Measurements from ENCODE around the gene PCBP4. TPM values are rescaled to one million over a fixed set of nuclear protein-coding genes. Genes with fewer than 3 reads are reported as not detected.

Gene PCBP4
- polyA plus RNA-seq: 10 to 100 TPM; 24.0 to 60.8 (median 39.2) TPM
- long read RNA-seq, donor 1: 0 reads
- long read RNA-seq, donor 2: 0 reads
- long read RNA-seq, donor 3, partial matches to known transcripts: 0 of 1 reads
- long read RNA-seq, donor 3, other reads (novel, unspliced or antisense): 0 of 1 reads
- long read RNA-seq, donor 4: 0 reads
- long read RNA-seq, donor 5: 0 reads
- long read RNA-seq, donor 6, partial matches to known transcripts: 13 of 13 reads
- long read RNA-seq, donor 6, other reads (novel, unspliced or antisense): 0 of 13 reads
- long read RNA-seq, donor 7: 0 reads
- long read RNA-seq, donor 8: 0 reads
- long read RNA-seq, donor 9: 0 reads
- long read RNA-seq, donor 10, partial matches to known transcripts: 124 of 167 reads
- long read RNA-seq, donor 10, other reads (novel, unspliced or antisense): 42 of 167 reads

DNA sequence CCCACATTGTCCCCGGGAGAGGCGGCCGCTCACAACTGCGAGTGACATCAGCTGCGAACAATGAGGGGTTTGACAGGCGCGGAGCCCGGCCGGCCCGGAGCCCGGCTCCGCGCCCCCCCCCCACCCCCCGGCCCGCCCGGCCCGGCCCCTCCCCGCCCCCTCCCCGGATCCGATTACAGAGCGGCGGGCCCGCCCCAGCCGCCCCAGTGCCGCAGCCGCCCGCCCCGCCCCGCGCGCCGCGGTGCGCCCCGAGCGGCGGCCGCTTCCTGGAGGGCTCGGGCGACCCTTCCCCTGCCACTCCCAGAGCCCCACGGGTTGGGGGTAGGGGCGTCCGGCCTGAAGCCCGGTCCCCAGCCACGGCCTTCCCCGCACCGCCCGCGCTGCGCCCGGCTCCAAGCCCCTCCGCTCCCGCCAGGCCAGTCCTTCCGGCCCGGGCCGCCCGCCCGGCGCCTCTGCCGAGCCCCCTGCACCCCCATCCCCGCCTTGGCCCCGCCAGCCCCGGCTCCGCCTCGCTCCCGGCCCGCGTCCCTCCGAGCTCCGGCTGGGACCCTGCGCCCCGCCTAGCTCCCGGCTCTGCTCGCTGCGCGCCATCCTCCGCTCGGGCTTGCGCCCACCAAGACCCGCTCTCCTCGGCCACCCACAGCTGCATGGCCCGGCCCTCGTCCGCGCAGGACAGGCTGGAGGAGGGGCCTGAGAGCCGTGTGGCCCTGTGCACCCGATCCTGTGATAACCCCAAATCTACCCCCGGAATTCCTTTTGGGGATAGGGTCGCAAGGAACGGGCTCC lies at the start of gene PCBP4:
TSS of gene PCBP4 (minus strand) at position 71 of the 786 bp plus-strand sequence. CDS start 6,214 bp downstream, outside the sequence.
- 1 to 2% (median 1%) methylated on average over 28 to 90 of the region's 90 CpGs for WGBS, 3 donors
- H3K27ac ChIP-seq (ENCODE audit: low read depth in 1 of 3, low read length in 2 of 3): peak within 1 kb of the TSS; percentile 73 to 86 (median 85)
- DNase-seq (peak; percentile 38 to 74), FAIRE-seq (no peak)
- no peaks in the 10 kb centered on the region for H3K27me3 ChIP-seq (ENCODE audit: control insufficient read depth in 3 of 3, insufficient read depth in 3 of 3, low read length in 3 of 3)
- H3K36me3 ChIP-seq (ENCODE audit: control insufficient read depth in 3 of 3, insufficient read depth in 2 of 3, low read depth in 1 of 3, low read length in 3 of 3): peaks cover 0 to 28% (median 0%) of the 10 kb centered on the region in 3 donors
- peak within 1 kb of the TSS; percentile 62 to 76 (median 70) for H3K4me3 ChIP-seq (ENCODE audit: low read depth in 1 of 3, low read length in 3 of 3)
- peaks cover 0 to 26% (median 4%) of the 10 kb centered on the region in 3 donors for H3K4me1 ChIP-seq (ENCODE audit: control insufficient read depth in 3 of 3, insufficient read depth in 2 of 3, low read depth in 1 of 3, low read length in 2 of 3)
- no peaks in the 10 kb centered on the region for H3K9me3 ChIP-seq (ENCODE audit: control insufficient read depth in 2 of 2, insufficient read depth in 1 of 2, low read depth in 1 of 2, low read length in 1 of 2)

- no peaks in the 10 kb centered on the region for H3K27me3 ChIP-seq (ENCODE audit: control insufficient read depth in 3 of 3, insufficient read depth in 3 of 3, low read length in 3 of 3)
- no peak for DNase-seq
- H3K36me3 ChIP-seq (ENCODE audit: control insufficient read depth in 3 of 3, insufficient read depth in 2 of 3, low read depth in 1 of 3, low read length in 3 of 3): peaks cover 0 to 2% (median 0%) of the 10 kb centered on the region in 3 donors
- H3K4me1 ChIP-seq (ENCODE audit: control insufficient read depth in 3 of 3, insufficient read depth in 2 of 3, low read depth in 1 of 3, low read length in 2 of 3): no peaks in the 10 kb centered on the region
- H3K9me3 ChIP-seq (ENCODE audit: control insufficient read depth in 2 of 2, insufficient read depth in 1 of 2, low read depth in 1 of 2, low read length in 1 of 2): no peaks in the 10 kb centered on the region
- WGBS, 3 donors: 75 to 83% (median 78%) methylated on average over 13 of the region's 13 CpGs
- no peak overlapping the region for H3K4me3 ChIP-seq (ENCODE audit: low read depth in 1 of 3, low read length in 3 of 3)
- H3K27ac ChIP-seq (ENCODE audit: low read depth in 1 of 3, low read length in 2 of 3): no peak overlapping the region
- no peak for FAIRE-seq
Measured at GRCh38 chr3:52015438-52016228, 48.4 kb upstream of the PCBP4 start.

DNA sequence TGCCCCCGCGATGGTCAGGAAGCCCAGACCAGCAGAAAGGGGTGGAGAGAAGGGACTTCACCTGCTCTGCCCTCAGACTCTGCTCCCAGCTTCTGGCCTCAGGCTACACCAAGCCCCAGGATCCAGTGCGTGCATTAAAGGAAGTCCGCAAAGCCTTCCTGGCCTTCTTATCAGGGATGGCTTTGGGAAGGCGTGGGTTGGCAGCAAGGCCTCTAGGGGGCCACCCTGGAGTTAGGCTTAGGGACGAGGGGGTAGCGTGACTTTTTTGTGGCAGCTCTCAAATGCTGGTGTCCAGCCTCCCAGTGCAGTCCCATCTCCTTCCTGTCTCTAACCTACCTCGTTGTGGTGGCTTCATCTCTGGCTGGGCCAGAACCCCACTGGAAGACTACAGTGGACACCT lies 47.4 kb upstream of the PCBP4 start:
- H3K9me3 ChIP-seq (ENCODE audit: control insufficient read depth in 2 of 2, insufficient read depth in 1 of 2, low read depth in 1 of 2, low read length in 1 of 2): no peaks in the 10 kb centered on the region
- DNase-seq: no peak
- FAIRE-seq: no peak
- H3K4me3 ChIP-seq (ENCODE audit: low read depth in 1 of 3, low read length in 3 of 3): no peak overlapping the region
- peaks cover 0 to 2% (median 0%) of the 10 kb centered on the region in 3 donors for H3K36me3 ChIP-seq (ENCODE audit: control insufficient read depth in 3 of 3, insufficient read depth in 2 of 3, low read depth in 1 of 3, low read length in 3 of 3)
- H3K27me3 ChIP-seq (ENCODE audit: control insufficient read depth in 3 of 3, insufficient read depth in 3 of 3, low read length in 3 of 3): no peaks in the 10 kb centered on the region
- WGBS, 3 donors: 73 to 84% (median 79%) methylated on average over 7 to 8 of the region's 8 CpGs
- no peaks in the 10 kb centered on the region for H3K4me1 ChIP-seq (ENCODE audit: control insufficient read depth in 3 of 3, insufficient read depth in 2 of 3, low read depth in 1 of 3, low read length in 2 of 3)
- H3K27ac ChIP-seq (ENCODE audit: low read depth in 1 of 3, low read length in 2 of 3): no peak overlapping the region

DNA sequence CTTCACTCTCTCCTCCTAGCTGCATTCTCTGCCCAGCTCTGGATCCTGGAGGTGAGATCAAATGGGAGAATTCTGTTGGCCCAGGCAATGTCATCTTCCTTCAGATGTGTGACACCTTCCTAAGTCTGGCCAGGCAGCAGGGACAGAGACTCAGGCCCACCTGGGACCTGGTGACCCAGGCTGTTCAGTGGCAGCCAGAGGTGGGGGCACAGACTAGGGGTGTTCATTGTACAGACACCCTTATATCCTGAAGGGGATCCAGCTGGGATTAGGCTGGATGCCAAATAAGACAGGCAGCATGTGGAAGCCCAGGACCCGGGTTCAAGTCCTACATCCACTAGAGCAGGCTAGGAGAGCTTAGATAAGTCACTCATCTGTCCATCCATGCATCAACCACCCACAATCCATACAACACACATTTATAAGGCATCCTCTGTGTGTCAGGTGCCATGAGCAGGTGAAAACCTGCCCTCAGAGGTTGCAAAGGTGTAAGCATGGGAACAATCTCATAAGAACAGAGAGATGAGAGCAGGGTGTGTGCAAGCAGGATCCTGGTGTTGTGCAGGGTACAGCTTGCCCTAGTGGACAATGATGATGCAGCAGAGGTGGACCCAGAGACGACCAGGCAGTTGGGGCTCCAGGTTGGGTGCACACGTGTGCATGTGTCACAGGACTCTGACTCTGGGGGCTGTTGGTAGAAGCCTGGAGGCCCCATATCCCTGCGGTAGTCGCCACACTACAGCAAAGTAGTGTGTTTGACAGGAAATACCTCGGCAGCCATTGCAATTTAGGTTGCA lies 46.7 kb upstream of the PCBP4 start:
- Histone ChIP-seq H3K36me3 (ENCODE audit: control insufficient read depth in 3 of 3, insufficient read depth in 2 of 3, low read depth in 1 of 3, low read length in 3 of 3) (peaks cover 0 to 2% (median 0%) of the 10 kb centered on the region in 3 donors), H3K4me1 (ENCODE audit: control insufficient read depth in 3 of 3, insufficient read depth in 2 of 3, low read depth in 1 of 3, low read length in 2 of 3) (no peaks in the 10 kb centered on the region), H3K27me3 (ENCODE audit: control insufficient read depth in 3 of 3, insufficient read depth in 3 of 3, low read length in 3 of 3) (no peaks in the 10 kb centered on the region), H3K4me3 (ENCODE audit: low read depth in 1 of 3, low read length in 3 of 3) (no peak overlapping the region), H3K27ac (ENCODE audit: low read depth in 1 of 3, low read length in 2 of 3) (no peak overlapping the region), H3K9me3 (ENCODE audit: control insufficient read depth in 2 of 2, insufficient read depth in 1 of 2, low read depth in 1 of 2, low read length in 1 of 2) (no peaks in the 10 kb centered on the region)
- no peak for FAIRE-seq
- DNase-seq: no peak
- WGBS, 3 donors: 77 to 86% (median 81%) methylated on average over 6 of the region's 6 CpGs

GRCh38 chr3:52012699-52013098 lies 45.4 kb upstream of the PCBP4 start:
- no peaks in the 10 kb centered on the region for H3K27me3 ChIP-seq (ENCODE audit: control insufficient read depth in 3 of 3, insufficient read depth in 3 of 3, low read length in 3 of 3)
- H3K27ac ChIP-seq (ENCODE audit: low read depth in 1 of 3, low read length in 2 of 3): no peak overlapping the region
- 75 to 80% (median 79%) methylated on average over 7 of the region's 7 CpGs for WGBS, 3 donors
- FAIRE-seq (no peak), DNase-seq (no peak)
- H3K36me3 ChIP-seq (ENCODE audit: control insufficient read depth in 3 of 3, insufficient read depth in 2 of 3, low read depth in 1 of 3, low read length in 3 of 3): no peaks in the 10 kb centered on the region
- no peak overlapping the region for H3K4me3 ChIP-seq (ENCODE audit: low read depth in 1 of 3, low read length in 3 of 3)
- no peaks in the 10 kb centered on the region for H3K4me1 ChIP-seq (ENCODE audit: control insufficient read depth in 3 of 3, insufficient read depth in 2 of 3, low read depth in 1 of 3, low read length in 2 of 3)
- no peaks in the 10 kb centered on the region for H3K9me3 ChIP-seq (ENCODE audit: control insufficient read depth in 2 of 2, insufficient read depth in 1 of 2, low read depth in 1 of 2, low read length in 1 of 2)

DNA sequence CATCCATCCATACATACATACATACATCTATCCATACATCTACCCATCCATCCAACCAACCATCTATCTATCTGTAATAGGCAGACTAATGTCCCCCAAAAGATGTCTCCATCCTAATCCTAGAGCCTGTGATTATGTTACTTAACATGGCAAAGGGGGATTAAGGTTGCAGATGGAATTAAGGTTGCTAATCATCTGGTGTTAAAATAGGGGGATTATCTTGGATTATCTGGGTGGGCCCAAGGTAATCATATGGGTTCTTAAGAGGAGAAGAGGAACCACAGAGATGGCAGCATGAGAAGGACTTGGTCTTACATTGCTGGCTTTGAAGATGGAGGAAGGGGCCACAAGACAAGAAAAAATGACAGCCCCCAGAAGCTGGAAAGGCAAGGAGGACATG lies 43.2 kb upstream of the PCBP4 start:
- Histone ChIP-seq H3K9me3 (ENCODE audit: control insufficient read depth in 2 of 2, insufficient read depth in 1 of 2, low read depth in 1 of 2, low read length in 1 of 2) (no peaks in the 10 kb centered on the region), H3K4me3 (ENCODE audit: low read depth in 1 of 3, low read length in 3 of 3) (no peak overlapping the region), H3K27me3 (ENCODE audit: control insufficient read depth in 3 of 3, insufficient read depth in 3 of 3, low read length in 3 of 3) (no peaks in the 10 kb centered on the region), H3K36me3 (ENCODE audit: control insufficient read depth in 3 of 3, insufficient read depth in 2 of 3, low read depth in 1 of 3, low read length in 3 of 3) (no peaks in the 10 kb centered on the region), H3K4me1 (ENCODE audit: control insufficient read depth in 3 of 3, insufficient read depth in 2 of 3, low read depth in 1 of 3, low read length in 2 of 3) (peaks cover 0 to 8% (median 0%) of the 10 kb centered on the region in 3 donors), H3K27ac (ENCODE audit: low read depth in 1 of 3, low read length in 2 of 3) (no peak overlapping the region)
- FAIRE-seq (no peak), DNase-seq (no peak)

DNA sequence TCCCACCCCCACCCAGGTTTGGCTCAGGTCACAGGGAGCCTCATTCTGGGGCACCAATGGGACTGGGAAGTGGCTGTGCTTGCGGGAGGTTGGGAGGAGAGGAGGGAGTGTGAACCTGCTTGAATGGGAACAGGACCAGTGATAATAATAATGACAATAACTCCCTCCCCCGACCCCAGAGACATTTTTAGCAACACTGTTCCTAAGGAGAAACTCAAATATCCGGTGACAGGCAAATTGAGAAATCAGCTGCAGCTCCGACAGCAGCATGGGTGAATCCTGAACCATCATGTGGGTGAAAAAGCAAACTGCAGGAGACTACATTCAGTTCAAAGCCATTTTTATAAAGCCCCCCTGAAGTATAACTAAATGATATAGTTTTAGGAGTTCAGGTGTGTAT lies 40.0 kb upstream of the PCBP4 start:
- Histone ChIP-seq H3K36me3 (ENCODE audit: control insufficient read depth in 3 of 3, insufficient read depth in 2 of 3, low read depth in 1 of 3, low read length in 3 of 3) (no peaks in the 10 kb centered on the region), H3K27ac (ENCODE audit: low read depth in 1 of 3, low read length in 2 of 3) (no peak overlapping the region), H3K9me3 (ENCODE audit: control insufficient read depth in 2 of 2, insufficient read depth in 1 of 2, low read depth in 1 of 2, low read length in 1 of 2) (no peaks in the 10 kb centered on the region), H3K27me3 (ENCODE audit: control insufficient read depth in 3 of 3, insufficient read depth in 3 of 3, low read length in 3 of 3) (peaks cover 0 to 4% (median 0%) of the 10 kb centered on the region in 3 donors), H3K4me1 (ENCODE audit: control insufficient read depth in 3 of 3, insufficient read depth in 2 of 3, low read depth in 1 of 3, low read length in 2 of 3) (peaks cover 0 to 18% (median 0%) of the 10 kb centered on the region in 3 donors), H3K4me3 (ENCODE audit: low read depth in 1 of 3, low read length in 3 of 3) (no peak overlapping the region)
- FAIRE-seq: no peak
- no peak for DNase-seq
- 53 to 80% (median 71%) methylated on average over 4 of the region's 4 CpGs for WGBS, 3 donors
